Vagina (tissue), 2 donors: Measurements from ENCODE around the gene NPW. TPM values are rescaled to one million over a fixed set of nuclear protein-coding genes. Genes with fewer than 3 reads are reported as not detected.

ENCODE experiments used
- DNase-seq, 2 donors: peaks; one replicate each; pipeline ENCODE4 v3.0.0-alpha.2; 2017; ENCODE audit errors: extremely low spot score in 2 of 2
- H3K27ac ChIP-seq: fragments of 200-600 bp; sonication (generic); one replicate; pipeline ENCODE4 v1.5.1; 2019
- H3K27me3 ChIP-seq: fragments of 200-600 bp; sonication (generic); one replicate; pipeline ENCODE4 v1.5.1; 2019
- H3K36me3 ChIP-seq, 2 donors: fragments of 200-600 bp; sonication (generic); one replicate each; pipeline ENCODE4 v1.5.1; 2017 to 2019
- H3K4me1 ChIP-seq: fragments of 200-600 bp; sonication (generic); one replicate; pipeline ENCODE4 v1.5.1; 2019
- H3K4me3 ChIP-seq, 2 donors: fragments of 200-600 bp; sonication (generic); 1 replicate in 1 of 2; 2 replicates in 1 of 2; pipeline ENCODE4 v1.5.1; 2016 to 2019
- H3K9me3 ChIP-seq: fragments of 200-600 bp; sonication (generic); one replicate; pipeline ENCODE4 v1.5.1; 2019
- POLR2A ChIP-seq, 2 donors: fragments of 450-650 bp; IDR thresholded peaks; one replicate each; pipeline ENCODE4 v1.6.1; 2017; ENCODE audit warnings: antibody characterized with exemption in 2 of 2, mild to moderate bottlenecking in 2 of 2, moderate library complexity in 2 of 2
- POLR2AphosphoS5 ChIP-seq, 2 donors: sonication (generic); formaldehyde crosslinking; IDR thresholded peaks; one replicate each; pipeline ENCODE4 v1.9.0; 2017; ENCODE audit warnings: antibody characterized with exemption in 2 of 2, mild to moderate bottlenecking in 2 of 2, low read depth in 1 of 2; ENCODE audit not compliant: insufficient read depth in 1 of 2
- intact Hi-C: fragments of 100-400 bp; cut with DNase I; formaldehyde crosslinking; loops from one replicate; pipeline ENCODE4 v1.15.1; 2023
- total RNA-seq: library from RNA; depleted of rRNA; stranded (reverse); fragments of >200 nt; gene quantifications from one replicate; pipeline ENCODE4 v1.2.3, GENCODE V29; 2016
- TF ChIP-seq, protein P1 (sequence below), 3 experiments: fragments of 450-650 bp in 2 of 3; fragments of 200-600 bp in 1 of 3; sonication (generic) in 1 of 3; IDR thresholded peaks; one replicate each; pipeline ENCODE4 v1.5.1; 2017 to 2019; ENCODE audit warnings: antibody characterized with exemption in 3 of 3, mild to moderate bottlenecking in 2 of 3, moderate library complexity in 2 of 3

Gene NPW
- total RNA-seq, 1 donor from 2014 or later, result not detected

- peaks cover 0 to 56% of the 10 kb centered on the region in 2 donors for H3K36me3 ChIP-seq
- no peak overlapping the region for H3K27ac ChIP-seq
- H3K27me3 ChIP-seq, result no peaks in the 10 kb centered on the region
- intact Hi-C loops, result no loop called here
- no peak for TF ChIP-seq POLR2AphosphoS5 (IDR thresholded peaks at IDR 0.05; ENCODE audit: insufficient read depth in 1 of 2, low read depth in 1 of 2)
- TF ChIP-seq, protein P1, sequence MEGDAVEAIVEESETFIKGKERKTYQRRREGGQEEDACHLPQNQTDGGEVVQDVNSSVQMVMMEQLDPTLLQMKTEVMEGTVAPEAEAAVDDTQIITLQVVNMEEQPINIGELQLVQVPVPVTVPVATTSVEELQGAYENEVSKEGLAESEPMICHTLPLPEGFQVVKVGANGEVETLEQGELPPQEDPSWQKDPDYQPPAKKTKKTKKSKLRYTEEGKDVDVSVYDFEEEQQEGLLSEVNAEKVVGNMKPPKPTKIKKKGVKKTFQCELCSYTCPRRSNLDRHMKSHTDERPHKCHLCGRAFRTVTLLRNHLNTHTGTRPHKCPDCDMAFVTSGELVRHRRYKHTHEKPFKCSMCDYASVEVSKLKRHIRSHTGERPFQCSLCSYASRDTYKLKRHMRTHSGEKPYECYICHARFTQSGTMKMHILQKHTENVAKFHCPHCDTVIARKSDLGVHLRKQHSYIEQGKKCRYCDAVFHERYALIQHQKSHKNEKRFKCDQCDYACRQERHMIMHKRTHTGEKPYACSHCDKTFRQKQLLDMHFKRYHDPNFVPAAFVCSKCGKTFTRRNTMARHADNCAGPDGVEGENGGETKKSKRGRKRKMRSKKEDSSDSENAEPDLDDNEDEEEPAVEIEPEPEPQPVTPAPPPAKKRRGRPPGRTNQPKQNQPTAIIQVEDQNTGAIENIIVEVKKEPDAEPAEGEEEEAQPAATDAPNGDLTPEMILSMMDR (IDR thresholded peaks at IDR 0.05), result no peak
- TF ChIP-seq POLR2A (IDR thresholded peaks at IDR 0.05), result no peak
- H3K4me1 ChIP-seq, result no peaks in the 10 kb centered on the region
- H3K4me3 ChIP-seq, result no peak overlapping the region
- DNase-seq, result no peak
- H3K9me3 ChIP-seq, result no peaks in the 10 kb centered on the region
Measured at GRCh38 chr16:2057438-2057837, 37.9 kb downstream of the NPW start.

DNA sequence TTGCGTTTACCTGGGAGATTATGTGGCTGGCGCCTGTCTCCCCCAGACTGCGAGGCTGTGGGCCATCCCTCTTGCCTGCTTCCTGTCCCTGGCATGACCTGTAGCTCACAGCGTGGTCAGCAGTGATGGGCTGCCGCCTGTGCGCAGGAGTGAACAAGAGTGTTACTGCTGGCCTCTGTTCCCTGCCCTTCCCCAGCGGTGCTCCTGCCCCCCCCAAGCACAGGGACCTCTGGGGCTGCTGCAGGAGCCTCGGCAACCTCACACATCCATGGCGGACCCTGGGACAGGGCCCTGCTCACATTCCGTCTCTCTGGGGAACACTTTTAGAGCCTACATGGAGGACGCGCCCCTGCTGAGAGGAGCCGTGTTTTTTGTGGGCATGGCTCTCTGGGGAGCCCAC is 38.8 kb downstream of the NPW start:
- TF ChIP-seq POLR2AphosphoS5 (IDR thresholded peaks at IDR 0.05; ENCODE audit: insufficient read depth in 1 of 2, low read depth in 1 of 2), result no peak
- TF ChIP-seq, protein P1 (IDR thresholded peaks at IDR 0.05), result no peak
- TF ChIP-seq POLR2A (IDR thresholded peaks at IDR 0.05), result no peak

DNA sequence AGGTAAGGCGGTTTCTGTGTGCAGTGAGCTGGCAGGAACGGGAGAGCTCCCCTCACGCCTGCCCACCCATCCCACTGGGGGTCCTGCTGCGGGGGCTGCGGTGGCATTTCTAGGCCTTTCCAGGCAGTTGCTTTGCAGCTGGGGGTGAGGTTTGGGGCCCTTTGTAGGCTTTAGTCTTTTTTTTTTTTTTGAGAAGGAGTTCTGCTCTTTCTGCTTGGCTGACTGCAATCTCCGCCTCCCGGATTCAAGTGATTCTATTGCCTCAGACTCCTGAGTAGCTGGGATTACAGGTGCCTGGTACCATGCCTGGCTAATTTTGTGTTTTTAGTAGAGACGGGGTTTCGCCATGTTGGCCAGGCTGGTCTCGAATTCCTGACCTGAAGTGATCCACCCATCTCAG is 39.3 kb downstream of the NPW start:
- no peak for TF ChIP-seq POLR2AphosphoS5 (IDR thresholded peaks at IDR 0.05; ENCODE audit: insufficient read depth in 1 of 2, low read depth in 1 of 2)
- TF ChIP-seq, protein P1 (IDR thresholded peaks at IDR 0.05), result no peak
- no peak for TF ChIP-seq POLR2A (IDR thresholded peaks at IDR 0.05)
- Histone ChIP-seq H3K4me3 (no peak overlapping the region), H3K4me1 (no peaks in the 10 kb centered on the region), H3K9me3 (no peaks in the 10 kb centered on the region), H3K27ac (no peak overlapping the region), H3K36me3 (peaks cover 0 to 60% of the 10 kb centered on the region in 2 donors), H3K27me3 (no peaks in the 10 kb centered on the region)
- no peak for DNase-seq
- intact Hi-C loops, result no loop called here

More for the DNA sequence above, 38.8 kb downstream of the NPW start:
- no peaks in the 10 kb centered on the region for H3K9me3 ChIP-seq
- no peak for DNase-seq
- H3K4me3 ChIP-seq, result no peak overlapping the region
- peaks cover 0 to 60% of the 10 kb centered on the region in 2 donors for H3K36me3 ChIP-seq
- H3K27me3 ChIP-seq, result no peaks in the 10 kb centered on the region
- no peak overlapping the region for H3K27ac ChIP-seq
- no peaks in the 10 kb centered on the region for H3K4me1 ChIP-seq
- intact Hi-C loops, result no loop called here

DNA sequence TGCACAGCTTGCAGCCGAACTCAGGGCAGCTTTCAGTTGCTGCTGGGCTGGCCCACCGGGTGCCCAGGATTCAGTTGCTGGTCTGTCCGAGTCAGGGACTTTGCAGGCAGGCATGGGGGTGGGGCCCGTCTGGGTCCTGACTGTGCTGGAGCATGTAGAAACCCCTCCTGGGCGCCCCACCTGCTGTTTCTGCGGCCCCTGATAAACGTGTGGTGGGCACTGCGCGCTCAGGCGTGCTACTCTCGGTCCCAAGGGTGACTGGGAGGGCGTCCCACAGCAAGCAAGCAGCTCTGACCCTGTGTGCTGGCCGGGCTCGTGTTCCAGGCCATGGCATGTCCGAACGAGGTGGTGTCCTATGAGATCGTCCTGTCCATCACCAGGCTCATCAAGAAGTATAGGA is 40.8 kb downstream of the NPW start:
- no peak for DNase-seq
- H3K27me3 ChIP-seq, result no peaks in the 10 kb centered on the region
- no peak overlapping the region for H3K27ac ChIP-seq
- TF ChIP-seq, protein P1 (IDR thresholded peaks at IDR 0.05), result no peak
- TF ChIP-seq POLR2A (IDR thresholded peaks at IDR 0.05) (no peak), POLR2AphosphoS5 (IDR thresholded peaks at IDR 0.05; ENCODE audit: insufficient read depth in 1 of 2, low read depth in 1 of 2) (no peak)
- no peaks in the 10 kb centered on the region for H3K4me1 ChIP-seq
- no peaks in the 10 kb centered on the region for H3K9me3 ChIP-seq
- peaks cover 0 to 70% of the 10 kb centered on the region in 2 donors for H3K36me3 ChIP-seq
- intact Hi-C loops, result no loop called here
- no peak overlapping the region for H3K4me3 ChIP-seq

DNA sequence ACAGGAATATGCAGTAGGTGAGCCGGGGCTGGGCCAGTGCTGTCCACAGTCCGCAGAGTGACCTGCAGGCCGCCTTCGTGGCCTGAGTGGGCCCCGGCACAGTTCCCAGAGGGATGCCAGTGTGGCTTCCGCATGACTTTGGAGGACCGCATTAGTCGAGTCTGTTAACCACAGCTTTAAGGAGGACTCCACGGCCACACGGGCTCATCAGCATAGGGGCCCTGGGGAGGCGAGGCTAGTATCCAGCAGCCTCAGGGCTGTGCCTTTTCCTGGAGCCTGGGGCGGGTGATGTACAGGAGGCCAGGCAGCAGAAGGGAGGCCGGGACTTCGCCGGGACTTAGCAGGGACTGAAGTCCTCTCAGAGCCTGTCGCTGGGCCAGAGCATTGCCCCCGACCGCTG is 41.4 kb downstream of the NPW start:
- Histone ChIP-seq H3K4me3 (no peak overlapping the region), H3K27me3 (no peaks in the 10 kb centered on the region), H3K4me1 (no peaks in the 10 kb centered on the region), H3K9me3 (no peaks in the 10 kb centered on the region), H3K36me3 (peaks cover 0 to 77% of the 10 kb centered on the region in 2 donors), H3K27ac (no peak overlapping the region)
- no peak for TF ChIP-seq POLR2AphosphoS5 (IDR thresholded peaks at IDR 0.05; ENCODE audit: insufficient read depth in 1 of 2, low read depth in 1 of 2)
- TF ChIP-seq POLR2A (IDR thresholded peaks at IDR 0.05), result no peak
- TF ChIP-seq, protein P1 (IDR thresholded peaks at IDR 0.05), result no peak
- intact Hi-C loops, result no loop called here
- no peak for DNase-seq
